Activated naive CD4-positive, alpha-beta T cell treated with anti-CD3 and anti-CD28 coated beads, Interleukin-2, amount 50 U/mL, for 24 hours (primary cell): ENCODE results near the gene SERINC2.
"Not testable (repeated sequence)": the region's sequence is repeated elsewhere in the genome, so short reads cannot be mapped to it uniquely, and the experiment has no call there.

Experiments used
- H3K27ac Mint-ChIP-seq: one replicate; pipeline ENCODE4 v1.8.0; 2021; ENCODE audit warnings: mild to moderate bottlenecking, mixed read lengths
- H3K27me3 Mint-ChIP-seq: one replicate; pipeline ENCODE4 v1.8.0; 2021; ENCODE audit warnings: mixed read lengths
- H3K36me3 Mint-ChIP-seq: one replicate; pipeline ENCODE4 v1.8.0; 2021; ENCODE audit warnings: mixed read lengths
- H3K4me1 Mint-ChIP-seq: one replicate; pipeline ENCODE4 v1.8.0; 2021; ENCODE audit warnings: mixed read lengths
- H3K4me3 Mint-ChIP-seq: one replicate; pipeline ENCODE4 v1.8.0; 2021; ENCODE audit warnings: mild to moderate bottlenecking, mixed read lengths
- H3K9me3 Mint-ChIP-seq: one replicate; pipeline ENCODE4 v1.8.0; 2021; ENCODE audit warnings: mixed read lengths

SERINC2 gene

DNA sequence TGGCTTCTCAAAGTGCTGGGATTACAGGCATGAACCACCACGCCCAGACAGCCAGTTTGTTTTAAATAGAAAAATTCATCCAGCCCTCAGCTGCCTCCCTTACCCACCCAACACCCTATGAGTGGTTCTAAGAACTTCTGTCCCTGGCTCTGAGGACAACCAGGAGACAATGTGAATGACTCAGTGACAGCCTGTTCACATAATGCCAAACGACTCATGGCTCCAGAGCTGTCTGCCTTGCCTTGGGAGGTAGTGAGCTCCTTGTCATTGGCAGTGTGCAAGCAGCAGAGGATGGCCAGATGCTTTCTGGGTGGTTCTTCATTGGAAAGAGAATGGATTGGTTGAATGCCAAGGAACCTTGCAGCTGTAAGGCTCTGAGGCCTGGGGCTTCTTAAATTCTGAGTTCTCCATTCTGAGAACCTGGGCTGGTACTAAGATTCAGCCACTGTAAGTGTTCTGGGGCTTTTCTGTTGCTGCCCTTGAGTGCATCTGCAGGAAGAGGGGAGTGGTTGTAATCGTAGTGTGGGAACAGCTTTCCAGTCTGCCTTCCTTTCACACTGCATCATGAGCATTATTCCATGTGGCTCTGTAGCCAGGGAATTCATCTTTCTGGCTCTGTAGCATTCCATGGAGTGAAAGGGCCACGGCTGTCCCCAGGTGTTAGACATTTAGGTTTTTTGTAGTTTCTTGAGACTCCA is 5.8 kb downstream of the SERINC2 start:
- peaks cover 39% of the 10 kb centered on the region for H3K27me3 Mint-ChIP-seq
- H3K27ac Mint-ChIP-seq = no peak overlapping the region

DNA sequence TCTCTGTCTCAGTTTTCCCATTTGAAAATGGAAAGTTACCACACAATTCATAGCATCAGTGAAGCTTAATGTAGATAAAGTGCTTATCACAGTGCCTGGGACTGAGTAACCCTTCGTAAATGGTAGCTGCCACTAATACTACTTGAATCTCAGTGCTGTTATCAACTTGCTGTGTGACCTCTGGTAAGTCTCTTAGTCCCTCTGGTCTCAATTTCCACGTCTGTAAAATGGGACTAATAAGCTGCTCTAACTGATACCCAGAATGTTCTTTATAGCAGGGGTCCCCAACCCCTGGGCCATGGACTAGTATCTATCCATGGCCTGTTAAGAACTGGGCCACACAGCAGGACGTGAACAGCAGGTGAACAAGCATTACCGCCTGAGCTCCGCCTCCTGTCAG is 7.7 kb downstream of the SERINC2 start:
- Mint-ChIP-seq H3K36me3 (no peaks in the 10 kb centered on the region), H3K27me3 (peaks cover 29% of the 10 kb centered on the region), H3K27ac (no peak overlapping the region), H3K9me3 (no peaks in the 10 kb centered on the region), H3K4me1 (no peaks in the 10 kb centered on the region), H3K4me3 (no peak overlapping the region)

More for the DNA sequence above, 5.8 kb downstream of the SERINC2 start:
- no peak overlapping the region for H3K4me3 Mint-ChIP-seq
- H3K4me1 Mint-ChIP-seq = peaks cover 1% of the 10 kb centered on the region
- no peaks in the 10 kb centered on the region for H3K9me3 Mint-ChIP-seq
- no peaks in the 10 kb centered on the region for H3K36me3 Mint-ChIP-seq

DNA sequence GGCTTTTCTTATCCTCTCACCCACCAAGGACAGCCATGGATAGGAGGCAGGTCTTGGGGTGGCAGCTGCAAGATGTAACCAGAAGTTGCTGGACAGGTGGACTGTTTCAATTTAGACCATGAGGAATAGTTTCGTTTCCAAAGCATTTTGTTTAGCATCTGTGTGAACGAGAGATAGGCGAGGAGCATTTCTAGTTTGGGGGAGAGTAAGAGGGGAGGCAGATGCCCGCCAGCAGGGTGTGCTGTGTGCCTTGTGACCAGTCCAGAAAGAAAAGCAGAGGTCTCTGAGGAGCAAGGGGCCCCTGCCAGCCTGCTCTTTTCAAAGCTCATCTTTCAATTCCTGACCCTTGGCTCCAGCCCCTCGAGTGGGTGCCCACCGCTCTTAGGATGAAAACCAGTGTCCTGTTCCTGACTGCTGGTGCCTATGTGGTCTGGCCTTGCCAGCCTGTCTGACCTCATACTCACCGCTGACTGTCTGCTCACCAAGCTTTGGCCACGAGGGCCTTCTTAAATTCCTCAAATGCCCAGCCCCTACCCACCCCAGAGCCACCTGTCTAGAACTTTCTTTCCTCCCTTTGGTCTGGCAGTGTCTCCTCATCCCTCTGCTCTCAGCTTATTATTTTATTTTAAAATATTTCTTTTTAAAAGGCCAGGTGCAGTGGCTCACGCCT is 8.5 kb downstream of the SERINC2 start:
- H3K27me3 Mint-ChIP-seq = peaks cover 23% of the 10 kb centered on the region

DNA sequence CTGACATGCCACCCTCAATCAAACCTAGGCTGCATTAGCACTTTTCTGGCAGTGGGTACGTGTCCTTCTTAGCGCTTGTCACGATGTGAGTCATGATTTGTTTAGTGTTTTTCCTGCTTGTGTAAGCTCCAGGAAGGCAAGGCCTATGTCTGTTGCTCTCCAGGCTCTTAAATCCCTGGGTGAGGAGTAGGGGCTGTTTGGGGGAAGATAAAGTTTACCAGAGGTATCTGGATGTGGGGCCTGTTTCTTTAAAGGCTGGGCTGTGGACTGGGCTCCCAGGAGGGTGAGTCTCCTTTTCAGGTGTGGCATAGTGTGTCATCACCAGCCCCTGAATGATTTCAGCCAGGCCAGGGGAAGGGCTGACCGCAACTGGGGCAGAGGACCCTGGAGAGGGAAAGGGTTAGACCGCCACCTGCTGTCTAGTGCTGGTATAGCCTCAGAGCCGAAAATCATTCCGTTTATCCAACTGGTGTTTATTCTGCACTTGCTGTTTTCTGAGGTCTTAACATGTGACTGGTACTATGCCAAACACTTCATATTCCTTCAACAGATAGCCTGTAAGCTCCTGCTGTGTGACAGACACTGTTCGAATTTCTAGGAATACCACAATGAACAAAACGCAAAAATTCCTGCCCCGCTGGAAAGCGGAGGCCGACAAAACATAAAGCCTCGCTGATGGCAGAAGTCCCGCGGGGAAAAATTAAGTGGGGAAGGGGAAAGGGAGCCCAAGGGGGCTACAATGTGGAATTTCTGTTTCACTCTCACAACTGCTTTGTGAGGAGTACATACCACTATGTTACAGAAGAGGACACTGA is 9.7 kb downstream of the SERINC2 start:
- Mint-ChIP-seq H3K36me3 (no peaks in the 10 kb centered on the region), H3K9me3 (no peaks in the 10 kb centered on the region), H3K27ac (no peak overlapping the region), H3K4me1 (no peaks in the 10 kb centered on the region), H3K27me3 (peaks cover 16% of the 10 kb centered on the region), H3K4me3 (no peak overlapping the region)

More for the DNA sequence above, 8.5 kb downstream of the SERINC2 start:
- Mint-ChIP-seq H3K36me3 (no peaks in the 10 kb centered on the region), H3K9me3 (no peaks in the 10 kb centered on the region), H3K4me1 (no peaks in the 10 kb centered on the region), H3K27ac (no peak overlapping the region), H3K4me3 (no peak overlapping the region)

DNA sequence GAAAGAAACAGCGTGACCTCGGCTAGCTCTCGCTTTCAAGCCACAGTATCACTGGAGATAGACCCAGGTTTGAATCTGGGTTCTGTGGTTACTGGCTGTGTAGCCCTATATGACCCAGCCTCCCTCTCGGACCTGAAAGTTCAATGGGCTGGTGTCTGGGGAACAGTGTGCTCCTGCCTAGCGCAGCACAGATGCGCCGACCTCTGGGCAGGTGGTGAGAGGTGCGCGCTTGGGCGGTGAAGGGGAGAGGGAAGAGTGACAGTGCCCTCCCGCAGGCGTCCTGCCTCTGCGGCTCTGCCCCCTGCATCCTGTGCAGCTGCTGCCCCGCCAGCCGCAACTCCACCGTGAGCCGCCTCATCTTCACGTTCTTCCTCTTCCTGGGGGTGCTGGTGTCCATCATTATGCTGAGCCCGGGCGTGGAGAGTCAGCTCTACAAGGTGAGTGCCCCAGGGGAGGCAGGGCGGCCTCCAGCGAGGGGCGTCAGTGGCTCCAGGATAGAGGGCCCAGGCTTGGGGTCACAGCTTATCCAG is 10.5 kb downstream of the SERINC2 start:
- Mint-ChIP-seq H3K27me3 (peaks cover 16% of the 10 kb centered on the region), H3K36me3 (no peaks in the 10 kb centered on the region), H3K4me3 (no peak overlapping the region), H3K27ac (no peak overlapping the region), H3K4me1 (no peaks in the 10 kb centered on the region), H3K9me3 (no peaks in the 10 kb centered on the region)

DNA sequence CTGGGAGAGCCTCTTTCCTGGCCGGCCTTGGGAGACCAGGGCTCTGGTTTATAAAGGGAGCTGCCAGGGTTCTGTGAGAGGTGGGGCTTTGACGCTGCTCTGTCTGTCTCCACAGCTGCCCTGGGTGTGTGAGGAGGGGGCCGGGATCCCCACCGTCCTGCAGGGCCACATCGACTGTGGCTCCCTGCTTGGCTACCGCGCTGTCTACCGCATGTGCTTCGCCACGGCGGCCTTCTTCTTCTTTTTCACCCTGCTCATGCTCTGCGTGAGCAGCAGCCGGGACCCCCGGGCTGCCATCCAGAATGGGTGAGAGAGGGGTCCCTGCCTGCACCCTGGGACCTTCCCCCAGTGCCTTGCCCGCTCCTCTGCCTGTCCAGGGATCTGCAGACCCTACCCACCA is 11.6 kb downstream of the SERINC2 start:
- H3K27me3 Mint-ChIP-seq = peaks cover 16% of the 10 kb centered on the region
- no peaks in the 10 kb centered on the region for H3K36me3 Mint-ChIP-seq
- no peaks in the 10 kb centered on the region for H3K4me1 Mint-ChIP-seq
- H3K9me3 Mint-ChIP-seq = no peaks in the 10 kb centered on the region
- H3K4me3 Mint-ChIP-seq = no peak overlapping the region
- no peak overlapping the region for H3K27ac Mint-ChIP-seq

DNA sequence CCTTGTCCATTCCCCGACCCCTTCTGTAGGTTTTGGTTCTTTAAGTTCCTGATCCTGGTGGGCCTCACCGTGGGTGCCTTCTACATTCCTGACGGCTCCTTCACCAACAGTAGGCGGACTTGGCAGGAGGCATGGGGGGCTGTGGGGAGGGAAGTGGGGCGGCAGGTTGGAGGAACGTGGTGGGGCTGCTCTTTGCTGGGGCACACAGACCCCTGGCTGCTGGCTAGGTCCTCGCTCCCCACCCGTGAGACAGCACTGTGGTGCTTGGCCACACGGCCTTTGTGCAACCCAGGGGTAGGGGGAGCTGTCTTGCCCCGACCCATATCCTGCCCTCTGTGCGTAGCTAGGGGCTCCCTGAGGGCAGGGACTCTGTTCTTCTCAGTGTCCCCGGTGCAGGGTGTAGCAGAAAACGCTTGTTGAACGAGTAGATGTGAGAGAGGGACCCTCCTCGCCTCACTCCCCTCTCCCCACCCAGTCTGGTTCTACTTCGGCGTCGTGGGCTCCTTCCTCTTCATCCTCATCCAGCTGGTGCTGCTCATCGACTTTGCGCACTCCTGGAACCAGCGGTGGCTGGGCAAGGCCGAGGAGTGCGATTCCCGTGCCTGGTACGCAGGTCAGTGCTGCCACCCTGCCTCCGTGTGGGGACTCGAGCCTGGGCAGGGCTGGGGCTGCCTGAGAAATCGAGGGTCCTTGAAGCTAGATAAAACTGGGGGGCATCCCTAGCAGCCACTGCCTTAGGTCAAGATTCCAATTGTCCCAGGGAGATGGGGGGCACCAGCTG is 12.5 kb downstream of the SERINC2 start:
- H3K9me3 Mint-ChIP-seq = no peaks in the 10 kb centered on the region
- H3K4me3 Mint-ChIP-seq = no peak overlapping the region
- no peaks in the 10 kb centered on the region for H3K36me3 Mint-ChIP-seq
- peaks cover 16% of the 10 kb centered on the region for H3K27me3 Mint-ChIP-seq
- no peaks in the 10 kb centered on the region for H3K4me1 Mint-ChIP-seq
- H3K27ac Mint-ChIP-seq = no peak overlapping the region

DNA sequence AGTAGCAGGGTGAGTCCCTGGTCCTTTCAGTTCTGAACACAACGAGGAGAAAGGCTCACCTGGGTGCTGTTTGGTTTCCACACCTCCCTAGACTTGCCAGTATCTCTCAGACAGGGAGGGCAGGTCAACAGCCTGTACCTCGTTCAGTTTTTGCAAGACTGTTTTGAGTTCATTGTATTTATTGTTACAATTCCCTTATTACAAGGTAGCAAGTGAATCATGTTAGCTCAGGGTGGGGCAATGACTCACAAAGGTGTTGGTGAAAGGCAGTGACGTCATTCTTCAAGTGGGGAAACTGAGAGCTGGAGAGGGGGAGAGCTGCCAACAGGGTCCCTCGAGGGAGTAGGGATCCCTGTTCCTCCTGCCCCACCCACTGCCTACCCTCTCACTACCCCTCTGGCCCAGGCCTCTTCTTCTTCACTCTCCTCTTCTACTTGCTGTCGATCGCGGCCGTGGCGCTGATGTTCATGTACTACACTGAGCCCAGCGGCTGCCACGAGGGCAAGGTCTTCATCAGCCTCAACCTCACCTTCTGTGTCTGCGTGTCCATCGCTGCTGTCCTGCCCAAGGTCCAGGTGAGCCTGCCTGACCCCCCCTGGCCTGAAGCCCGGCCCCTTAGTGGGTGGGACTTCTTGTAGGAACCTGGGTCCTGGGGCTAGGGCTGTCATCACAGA is 13.4 kb downstream of the SERINC2 start:
- H3K27me3 Mint-ChIP-seq = peaks cover 13% of the 10 kb centered on the region
- no peaks in the 10 kb centered on the region for H3K36me3 Mint-ChIP-seq
- H3K9me3 Mint-ChIP-seq = no peaks in the 10 kb centered on the region
- H3K4me1 Mint-ChIP-seq = no peaks in the 10 kb centered on the region
- no peak overlapping the region for H3K27ac Mint-ChIP-seq
- no peak overlapping the region for H3K4me3 Mint-ChIP-seq

DNA sequence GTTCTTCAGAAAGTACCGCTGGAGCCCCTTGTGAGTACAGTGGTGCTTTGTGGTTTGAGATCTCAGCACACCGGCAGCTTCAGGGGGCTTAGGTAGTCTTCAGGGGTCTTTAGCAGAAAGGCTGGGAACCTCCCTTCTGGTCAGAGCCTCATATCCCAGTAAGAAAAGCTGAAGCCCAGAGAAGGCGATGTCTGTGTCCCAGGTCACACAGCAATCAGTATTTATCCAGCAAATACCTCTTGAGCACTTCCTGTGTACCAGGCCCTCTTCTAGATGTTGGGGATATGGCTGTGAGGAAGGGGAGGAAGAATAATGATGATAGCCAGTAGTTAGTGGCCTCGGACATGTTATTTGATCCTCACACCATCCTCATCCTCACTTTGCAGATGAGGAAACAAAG is 14.3 kb downstream of the SERINC2 start:
- H3K4me3 Mint-ChIP-seq = no peak overlapping the region
- H3K27ac Mint-ChIP-seq = no peak overlapping the region
- H3K27me3 Mint-ChIP-seq = peaks cover 13% of the 10 kb centered on the region

DNA sequence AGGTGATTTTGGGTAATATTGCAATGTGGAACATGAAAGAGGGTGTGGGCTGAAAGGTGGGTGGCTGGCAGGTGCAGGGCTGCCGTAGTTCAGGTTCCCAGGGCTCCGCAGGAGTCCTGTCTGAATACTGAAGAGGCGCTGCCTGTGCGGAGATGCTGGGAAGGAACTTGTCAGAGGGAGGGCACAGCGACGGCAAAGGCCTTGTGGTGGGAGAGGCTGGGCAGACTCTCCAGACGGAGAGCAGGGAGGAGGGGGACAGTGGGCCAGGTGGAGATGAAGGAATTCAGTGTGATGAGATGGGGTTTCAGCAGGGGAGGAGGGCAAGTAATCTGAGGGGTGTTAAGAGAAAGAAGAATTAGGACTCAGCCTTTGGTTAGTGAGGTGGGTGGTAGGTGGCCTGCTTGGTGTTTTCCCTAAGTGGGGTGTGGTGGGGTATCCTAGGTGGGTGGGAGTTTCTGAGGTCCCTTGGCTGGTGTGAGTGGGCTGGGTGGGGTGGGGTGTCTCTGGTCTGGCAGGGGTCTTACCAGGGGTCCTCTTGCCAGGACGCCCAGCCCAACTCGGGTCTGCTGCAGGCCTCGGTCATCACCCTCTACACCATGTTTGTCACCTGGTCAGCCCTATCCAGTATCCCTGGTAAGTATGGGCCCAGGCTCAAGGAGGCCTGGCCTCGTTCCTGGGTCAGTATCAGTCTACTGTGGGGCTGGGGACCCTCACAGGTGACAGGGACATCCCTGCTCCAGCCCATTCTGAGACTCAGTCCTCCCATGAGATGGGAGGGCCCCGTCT is 15.6 kb downstream of the SERINC2 start:
- Mint-ChIP-seq H3K36me3 (no peaks in the 10 kb centered on the region), H3K27ac (no peak overlapping the region), H3K4me1 (no peaks in the 10 kb centered on the region), H3K4me3 (no peak overlapping the region), H3K27me3 (peaks cover 2% of the 10 kb centered on the region), H3K9me3 (no peaks in the 10 kb centered on the region)

More for the DNA sequence above, 14.3 kb downstream of the SERINC2 start:
- Mint-ChIP-seq H3K9me3 (no peaks in the 10 kb centered on the region), H3K4me1 (no peaks in the 10 kb centered on the region), H3K36me3 (no peaks in the 10 kb centered on the region)

DNA sequence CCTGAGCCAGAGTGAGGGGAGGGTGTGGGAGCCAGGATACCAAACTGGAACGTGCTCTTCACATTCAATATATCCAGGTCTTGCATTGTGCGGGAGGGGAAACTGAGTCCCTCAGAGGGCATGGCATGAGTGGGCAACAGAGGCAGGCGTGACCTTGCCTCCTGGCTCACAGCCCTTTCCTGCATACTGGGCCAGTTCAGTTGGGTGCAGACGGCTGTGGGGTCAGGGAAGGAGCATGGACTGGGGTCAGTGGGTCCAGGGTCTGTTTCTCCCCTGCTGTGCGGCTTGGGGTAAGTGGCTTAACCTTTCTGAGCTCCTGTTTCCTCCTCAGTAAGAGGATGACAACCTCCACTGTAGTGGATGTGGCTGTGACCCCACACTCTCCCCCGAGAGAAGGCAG is 16.6 kb downstream of the SERINC2 start:
- Mint-ChIP-seq H3K27me3 (no peaks in the 10 kb centered on the region), H3K36me3 (no peaks in the 10 kb centered on the region), H3K4me3 (no peak overlapping the region), H3K27ac (no peak overlapping the region), H3K9me3 (no peaks in the 10 kb centered on the region), H3K4me1 (no peaks in the 10 kb centered on the region)

DNA sequence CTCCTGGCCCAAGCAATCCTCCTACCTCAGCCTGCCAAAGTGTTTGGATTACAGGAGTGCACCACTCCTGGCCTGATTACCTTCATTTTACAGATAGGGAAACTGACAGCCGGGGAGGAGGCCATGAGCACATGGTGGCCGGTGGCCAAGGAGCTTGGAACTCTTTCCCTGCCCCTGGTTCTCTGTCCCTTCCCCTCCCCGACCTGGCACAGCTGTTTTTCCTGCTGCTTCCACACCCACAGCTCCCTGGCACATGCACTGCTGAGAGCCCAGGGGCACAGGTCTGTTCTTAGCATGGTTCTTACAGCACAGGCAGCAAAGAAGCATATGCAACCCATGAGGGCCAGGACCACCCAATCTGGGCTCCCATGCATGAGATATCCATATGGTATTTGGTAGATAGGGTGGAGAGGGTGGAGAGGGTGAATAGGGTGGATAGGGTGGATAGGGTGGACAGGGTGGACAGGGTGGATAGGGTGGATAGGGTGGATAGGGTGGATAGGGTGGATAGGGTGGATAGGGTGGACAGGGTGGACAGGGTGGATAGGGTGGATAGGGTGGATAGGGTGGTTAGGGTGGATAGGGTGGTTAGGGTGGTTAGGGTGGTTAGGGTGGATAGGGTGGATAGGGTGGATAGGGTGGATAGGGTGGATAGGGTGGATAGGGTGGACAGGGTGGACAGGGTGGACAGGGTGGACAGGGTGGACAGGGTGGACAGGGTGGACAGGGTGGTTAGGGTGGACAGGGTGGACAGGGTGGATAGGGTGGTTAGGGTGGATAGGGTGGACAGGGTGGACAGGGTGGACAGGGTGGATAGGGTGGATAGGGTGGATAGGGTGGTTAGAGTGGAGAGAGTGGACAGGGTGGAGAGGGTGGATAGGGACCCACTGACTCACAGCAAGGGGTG is 18.6 kb downstream of the SERINC2 start:
- not testable (repeated sequence) for H3K4me3 Mint-ChIP-seq, H3K9me3 Mint-ChIP-seq, H3K4me1 Mint-ChIP-seq, H3K36me3 Mint-ChIP-seq, H3K27ac Mint-ChIP-seq, H3K27me3 Mint-ChIP-seq

DNA sequence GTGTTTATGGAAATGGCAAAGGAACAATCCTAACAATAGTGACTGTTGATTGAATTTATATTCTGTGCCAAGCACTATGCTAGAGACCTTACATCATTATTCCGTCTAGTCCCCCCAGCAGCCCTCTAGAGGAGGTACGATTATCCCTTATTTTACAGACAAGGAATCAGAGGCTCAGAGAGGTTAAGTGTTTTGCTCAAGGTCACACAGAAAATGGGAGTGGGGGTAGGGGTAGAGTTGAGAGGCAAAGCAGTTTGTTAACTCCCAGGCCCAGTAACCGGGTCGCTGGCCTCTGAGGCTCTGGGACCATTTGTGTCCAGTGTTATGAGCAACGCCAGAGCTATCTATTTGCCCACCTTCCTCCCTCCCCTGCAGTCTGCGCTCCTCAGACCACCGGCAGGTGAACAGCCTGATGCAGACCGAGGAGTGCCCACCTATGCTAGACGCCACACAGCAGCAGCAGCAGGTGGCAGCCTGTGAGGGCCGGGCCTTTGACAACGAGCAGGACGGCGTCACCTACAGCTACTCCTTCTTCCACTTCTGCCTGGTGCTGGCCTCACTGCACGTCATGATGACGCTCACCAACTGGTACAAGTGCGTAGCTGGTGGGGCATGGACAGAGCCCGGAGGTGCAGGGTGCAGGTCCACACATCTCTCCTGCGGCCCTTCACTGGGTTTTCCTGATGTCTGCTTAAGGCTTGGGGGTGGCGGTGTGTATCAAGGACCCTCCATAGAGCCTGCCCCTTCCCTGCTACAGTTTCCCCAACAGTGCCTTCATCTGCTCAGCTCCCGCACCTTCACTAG is 19.8 kb downstream of the SERINC2 start:
- Mint-ChIP-seq H3K9me3 (no peaks in the 10 kb centered on the region), H3K4me1 (no peaks in the 10 kb centered on the region), H3K4me3 (no peak overlapping the region), H3K36me3 (no peaks in the 10 kb centered on the region), H3K27ac (no peak overlapping the region), H3K27me3 (no peaks in the 10 kb centered on the region)
